H1 (cell line): ENCODE data around the gene CREBL2.

Experiments
- CHD1 ChIP-seq: IDR thresholded peaks from 2 replicates; pipeline ENCODE4 v1.6.1; 2012; ENCODE audit warnings: low read depth, low read length, improper control_type of control experiment
- CTCF ChIP-seq, 3 experiments: IDR thresholded peaks; 1 replicate in 2 of 3; 2 replicates in 1 of 3; pipeline versions ENCODE4 v1.5.1 to v1.6.1; 2011; ENCODE audit warnings: low read length in 3 of 3, mild to moderate bottlenecking in 3 of 3, inconsistent platforms in 2 of 3, low read depth in 1 of 3, moderate library complexity in 1 of 3; ENCODE audit not compliant: insufficient read depth in 1 of 3; ENCODE audit errors: control extremely low read depth in 1 of 3
- JUN ChIP-seq: IDR thresholded peaks from 2 replicates; pipeline ENCODE4 v1.6.1; 2011; ENCODE audit warnings: low read depth, mild to moderate bottlenecking, improper control_type of control experiment, low read length
- POLR2A ChIP-seq, 2 experiments: IDR thresholded peaks; 1 replicate in 1 of 2; 2 replicates in 1 of 2; pipeline ENCODE4 v1.6.1; 2011; ENCODE audit warnings: low read depth in 2 of 2, low read length in 2 of 2, mild to moderate bottlenecking in 2 of 2; ENCODE audit errors: control extremely low read depth in 1 of 2
- POLR2AphosphoS5 ChIP-seq: IDR thresholded peaks from 2 replicates; pipeline ENCODE4 v1.6.1; 2011; ENCODE audit warnings: low read depth, low read length
- RAD21 ChIP-seq, 2 experiments: IDR thresholded peaks in 1 of 2; conservative IDR thresholded peaks in 1 of 2; 2 replicates each; pipeline ENCODE4 v1.6.1; 2011; ENCODE audit warnings: low read depth in 2 of 2, low read length in 2 of 2, improper control_type of control experiment in 1 of 2, inconsistent platforms in 1 of 2, mild to moderate bottlenecking in 1 of 2, moderate library complexity in 1 of 2
- SAP30 ChIP-seq: fragments of 300-600 bp; sonication (generic); IDR thresholded peaks from 2 replicates; pipeline ENCODE4 v1.7.1; 2012; ENCODE audit warnings: low read length, moderate library complexity, mild to moderate bottlenecking, inconsistent platforms; ENCODE audit not compliant: insufficient read depth, insufficient replicate concordance
- SIN3A ChIP-seq, 2 experiments: IDR thresholded peaks in 1 of 2; conservative IDR thresholded peaks in 1 of 2; 2 replicates each; pipeline ENCODE4 v1.6.1; 2011 to 2012; ENCODE audit warnings: low read length in 2 of 2, improper control_type of control experiment in 1 of 2, low read depth in 1 of 2, mild to moderate bottlenecking in 1 of 2

DNA sequence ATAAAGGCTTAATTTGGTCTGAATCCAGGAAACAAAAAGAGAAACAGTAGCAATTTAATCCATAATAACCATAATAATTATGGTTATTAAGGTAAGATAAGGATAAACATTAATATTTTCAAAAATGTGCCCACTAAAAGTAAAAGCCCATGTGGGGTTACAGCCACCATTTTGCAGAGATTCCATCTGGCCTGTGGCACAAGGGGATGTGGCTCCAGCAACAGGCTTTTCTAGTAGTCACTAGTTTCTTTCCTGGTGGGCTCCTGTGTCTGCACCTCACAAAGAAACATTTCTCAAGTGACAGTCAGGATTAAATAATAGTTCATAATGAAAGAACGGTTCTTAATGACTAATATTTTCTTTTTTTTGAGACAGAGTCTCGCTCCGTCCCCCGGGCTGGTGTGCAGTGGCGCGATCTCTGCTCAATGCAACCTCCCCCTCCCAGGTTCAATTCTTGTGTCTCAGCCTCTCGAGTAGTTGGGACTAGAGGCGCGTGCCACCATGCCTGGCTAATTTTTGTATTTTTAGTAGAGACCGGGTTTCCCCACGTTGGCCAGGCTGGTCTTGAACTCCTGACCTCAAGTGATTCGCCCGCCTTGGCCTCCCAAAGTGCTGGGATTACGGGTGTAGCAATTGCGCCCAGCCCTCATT lies 52.1 kb downstream of the CREBL2 start:
- no peak for TF ChIP-seq CTCF (IDR thresholded peaks at IDR 0.05; ENCODE audit: control extremely low read depth in 1 of 3, insufficient read depth in 1 of 3, low read depth in 1 of 3, low read length in 3 of 3)
- TF ChIP-seq POLR2AphosphoS5: no peak
- TF ChIP-seq POLR2A (IDR thresholded peaks at IDR 0.05; ENCODE audit: control extremely low read depth in 1 of 2, low read depth in 2 of 2, low read length in 2 of 2): no peak
- no peak for TF ChIP-seq SAP30
- no peak for TF ChIP-seq CHD1
- TF ChIP-seq JUN: no peak
- no peak for TF ChIP-seq RAD21 (IDR thresholded peaks at IDR 0.05 in 1 of 2, conservative IDR thresholded peaks at IDR 0.05 in 1 of 2; ENCODE audit: low read depth in 2 of 2, low read length in 2 of 2)
- no peak for TF ChIP-seq SIN3A (conservative IDR thresholded peaks at IDR 0.05 in 1 of 2, IDR thresholded peaks at IDR 0.05 in 1 of 2; ENCODE audit: low read depth in 1 of 2, low read length in 2 of 2)
